ENCODE results near the gene CLCA4.

- TF ChIP-seq CTCF (conservative IDR thresholded peaks at IDR 0.05; ENCODE audit: low read depth, low read length), result no peak
- no peak for TF ChIP-seq EZH2 (IDR thresholded peaks at IDR 0.05; ENCODE audit: borderline replicate concordance, low read depth, low read length, poor library complexity, severe bottlenecking)
These were observed 36.2 kb downstream of the CLCA4 start for GRCh38 chr1:86583032-86583431.

Measured in A673 (cell line).